ENCODE results near the gene RPL18A. TPM values are rescaled to one million over a fixed set of nuclear protein-coding genes. Genes with fewer than 3 reads are reported as not detected.

The RPL18A gene
- total and polyA plus RNA-seq, 2 experiments from 2014 or later = 1,314 to 2,829 TPM

GRCh38 chr19:17821190-17821589 lies 38.5 kb upstream of the RPL18A start, which contains the start of gene INSL3 (continued):
- TF ChIP-seq ZNF462 (CRISPR knock-in tag; IDR thresholded peaks at IDR 0.05) = no peak
- no peak for TF ChIP-seq NANOG (IDR thresholded peaks at IDR 0.05; ENCODE audit: borderline replicate concordance)
- no peak for TF ChIP-seq CTCF (conservative IDR thresholded peaks at IDR 0.05; ENCODE audit: low read depth in 2 of 2)

- Mint-ChIP-seq H3K9me3 (no peaks in the 10 kb centered on the region), H3K36me3 (ENCODE audit: low read depth) (no peaks in the 10 kb centered on the region), H3K4me3 (no peak overlapping the region), H3K27ac (no peak overlapping the region), H3K27me3 (ENCODE audit: insufficient read depth, low read depth, poor library complexity) (peaks cover 11% of the 10 kb centered on the region), H3K4me1 (peaks cover 4% of the 10 kb centered on the region; the same call in 1 of the 3 replicates)
- Histone ChIP-seq H4K20me1 (replicated peaks; ENCODE audit: insufficient read depth) (no peaks in the 10 kb centered on the region), H3K36me3 (ENCODE audit: insufficient read depth) (no peaks in the 10 kb centered on the region), H3K4me1 (ENCODE audit: insufficient read depth) (no peaks in the 10 kb centered on the region; the same call in 1 of the 2 replicates), H3K27ac (ENCODE audit: low read depth) (no peak overlapping the region), H2AFZ (no peak overlapping the region), H3K27me3 (ENCODE audit: insufficient read depth) (no peaks in the 10 kb centered on the region), H3K9me2 (ENCODE audit: insufficient read depth) (no peaks in the 10 kb centered on the region), H3K4me3 (no peak overlapping the region), H3K79me2 (replicated peaks; ENCODE audit: insufficient read depth) (no peaks in the 10 kb centered on the region), H3F3A (replicated peaks; ENCODE audit: low read depth) (no peaks in the 10 kb centered on the region), H3K4me2 (no peak overlapping the region)
- ATAC-seq (no peak), DNase-seq (ENCODE audit: low spot score) (no peak)
- no peak for TF ChIP-seq JUNB (IDR thresholded peaks at IDR 0.05; ENCODE audit: unreplicated experiment)
- TF ChIP-seq ZNF462 (CRISPR knock-in tag; IDR thresholded peaks at IDR 0.05) = no peak
Measured at GRCh38 chr19:17824339-17824738, 35.4 kb upstream of the RPL18A start.

Data from GM23338 (cell line).